ENCODE results near the gene IL25.

DNA sequence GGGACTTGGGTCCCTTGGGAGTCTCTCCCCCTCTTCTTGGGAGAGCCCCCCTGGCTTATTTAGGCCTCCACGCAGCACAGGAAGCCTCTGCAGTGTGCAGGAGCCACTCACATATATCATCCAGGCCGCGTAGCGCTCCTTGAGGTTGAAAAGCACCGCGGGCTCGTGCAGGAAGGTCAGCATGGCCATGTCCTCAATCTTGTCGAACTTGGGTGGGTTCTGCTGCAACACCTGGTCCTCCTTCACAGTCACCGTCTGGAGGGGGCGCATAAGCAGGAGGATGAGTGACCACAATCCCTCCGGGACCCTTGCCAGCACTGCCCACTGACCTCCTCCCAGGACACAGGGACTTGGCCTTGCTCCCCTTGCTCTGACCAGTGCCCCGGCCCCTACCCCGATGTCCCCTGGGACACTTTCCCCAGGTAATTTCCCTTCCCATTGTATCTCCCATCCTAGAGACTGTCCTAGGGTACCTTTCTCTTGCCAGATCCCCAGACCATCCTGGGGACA, 33.0 kb downstream of the IL25 start:
- TF ChIP-seq POLR2AphosphoS5 (IDR thresholded peaks at IDR 0.05; ENCODE audit: low read depth, low read length) (no peak), POLR2A (IDR thresholded peaks at IDR 0.05; ENCODE audit: low read depth, low read length) (no peak), TAF1 (IDR thresholded peaks at IDR 0.05; ENCODE audit: borderline replicate concordance, low read depth, low read length) (no peak)
